Neuron (in vitro differentiated cells): ENCODE data around the gene ZNF200.
"Not testable (repeated sequence)": the region's sequence is repeated elsewhere in the genome, so short reads cannot be mapped to it uniquely, and the experiment has no call there.

Experiments used
- H2AFZ ChIP-seq: one replicate; pipeline ENCODE4 v1.6.1; 2013; ENCODE audit warnings: low read depth, mild to moderate bottlenecking, inconsistent platforms, low read length, moderate library complexity
- H3K27me3 ChIP-seq: one replicate; pipeline ENCODE4 v1.6.1; 2013; ENCODE audit warnings: low read length; ENCODE audit not compliant: insufficient read depth
- H3K36me3 ChIP-seq: one replicate; pipeline ENCODE4 v1.6.1; 2013; ENCODE audit warnings: low read length; ENCODE audit not compliant: insufficient read depth
- H3K4me1 ChIP-seq: one replicate; pipeline ENCODE4 v1.6.1; 2013; ENCODE audit warnings: low read length; ENCODE audit not compliant: insufficient read depth
- H3K4me3 ChIP-seq: 2 replicates; pipeline ENCODE4 v1.5.1; 2013; ENCODE audit warnings: mild to moderate bottlenecking, low read length, moderate library complexity
- H3K9me3 ChIP-seq: one replicate; pipeline ENCODE4 v1.6.1; 2013; ENCODE audit warnings: low read length

ZNF200 gene

DNA sequence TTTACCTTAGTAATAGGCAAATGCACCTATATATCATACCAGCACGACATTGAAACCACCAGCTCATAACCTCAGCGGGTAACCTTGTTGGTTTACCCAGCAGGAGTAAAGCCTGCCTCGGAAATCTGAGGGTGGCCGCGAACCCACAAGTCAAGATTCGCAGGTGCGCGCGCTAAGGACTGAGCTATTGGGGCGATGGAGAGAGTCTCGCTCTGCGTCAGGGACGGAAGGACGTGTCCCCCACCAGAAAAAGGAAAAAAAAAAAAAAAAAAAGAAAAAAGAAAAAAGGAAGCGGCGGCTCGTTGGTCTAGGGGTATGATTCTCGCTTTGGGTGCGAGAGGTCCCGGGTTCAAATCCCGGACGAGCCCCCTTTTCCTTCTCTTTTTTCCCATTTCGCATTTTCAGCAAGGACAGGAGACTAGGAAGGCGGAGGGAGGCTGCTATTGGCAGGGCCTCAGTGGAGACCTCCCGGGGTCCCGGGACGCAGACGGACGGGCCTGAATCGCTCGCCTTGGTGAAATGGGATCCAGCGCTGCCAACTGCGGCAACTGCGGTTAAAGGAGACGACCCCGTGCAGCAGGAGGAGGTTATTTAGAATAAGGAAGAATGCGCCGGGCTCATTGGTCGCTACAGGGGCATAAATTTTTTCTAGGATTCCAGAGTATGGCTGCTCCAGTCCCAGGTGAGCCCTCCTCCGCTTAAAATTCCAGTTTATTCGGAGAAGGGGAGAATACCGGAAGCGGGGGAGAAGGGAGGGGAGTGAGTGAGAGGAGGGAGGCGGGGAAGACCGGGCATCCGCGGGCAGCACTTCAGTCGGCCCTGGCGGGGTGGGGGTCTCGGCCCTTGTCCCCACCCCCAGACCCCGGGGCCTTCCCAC, 46.9 kb downstream of the ZNF200 start, which contains the start of gene OR1F1:
OR1F1 (plus strand) TSS at position 407 of the 877 bp plus-strand sequence.
- peak within 1 kb of the TSS; percentile 48 for H3K4me3 ChIP-seq
- peaks cover 34% of the 10 kb centered on the region for H3K27me3 ChIP-seq
- H2AFZ ChIP-seq = peak within 1 kb of the TSS; percentile 99

DNA sequence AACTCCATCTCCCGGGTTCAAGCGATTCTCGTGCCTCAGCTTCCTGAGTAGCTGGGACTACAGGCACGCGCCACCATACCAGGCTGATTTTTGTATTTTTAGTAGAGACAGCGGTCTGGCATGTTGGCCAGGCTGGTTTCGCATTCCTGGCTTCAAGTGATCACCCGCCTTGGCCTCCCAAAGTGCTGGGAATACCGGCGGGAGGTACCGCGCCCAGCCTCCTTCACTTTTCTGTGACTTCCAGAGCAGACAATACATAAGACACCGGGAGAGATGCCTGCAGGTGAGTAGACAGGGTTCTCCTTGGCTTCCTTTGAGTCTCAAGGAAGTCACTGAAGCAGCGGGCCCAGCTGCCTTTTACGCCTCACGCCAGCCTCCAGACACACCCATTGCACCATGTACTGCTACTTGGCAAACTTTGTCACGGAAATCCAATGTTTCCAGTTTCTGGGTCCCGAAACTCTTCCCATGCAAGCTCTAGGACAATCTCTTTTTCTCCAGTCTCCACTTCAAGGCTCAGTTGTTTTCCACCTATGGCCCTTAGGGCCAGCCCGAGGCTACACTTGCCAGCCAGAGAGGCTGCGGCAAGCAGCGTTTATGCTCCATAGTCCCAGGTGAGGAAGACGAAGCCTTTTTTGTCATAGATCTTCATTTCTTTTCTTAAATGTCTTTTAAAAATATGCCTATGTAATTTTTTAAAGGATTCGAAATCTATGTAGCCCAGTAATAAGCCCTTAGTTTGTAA, 47.8 kb downstream of the ZNF200 start:
- peak overlapping the region; percentile 40 for H3K4me3 ChIP-seq
- H2AFZ ChIP-seq = no peak overlapping the region
- H3K9me3 ChIP-seq = no peaks in the 10 kb centered on the region
- H3K36me3 ChIP-seq = no peaks in the 10 kb centered on the region
- H3K27me3 ChIP-seq = peaks cover 42% of the 10 kb centered on the region
- H3K4me1 ChIP-seq = peaks cover 9% of the 10 kb centered on the region

More for the DNA sequence above, 46.9 kb downstream of the ZNF200 start, which contains the start of gene OR1F1:
- peaks cover 4% of the 10 kb centered on the region for H3K4me1 ChIP-seq
- no peaks in the 10 kb centered on the region for H3K36me3 ChIP-seq
- H3K9me3 ChIP-seq = no peaks in the 10 kb centered on the region

DNA sequence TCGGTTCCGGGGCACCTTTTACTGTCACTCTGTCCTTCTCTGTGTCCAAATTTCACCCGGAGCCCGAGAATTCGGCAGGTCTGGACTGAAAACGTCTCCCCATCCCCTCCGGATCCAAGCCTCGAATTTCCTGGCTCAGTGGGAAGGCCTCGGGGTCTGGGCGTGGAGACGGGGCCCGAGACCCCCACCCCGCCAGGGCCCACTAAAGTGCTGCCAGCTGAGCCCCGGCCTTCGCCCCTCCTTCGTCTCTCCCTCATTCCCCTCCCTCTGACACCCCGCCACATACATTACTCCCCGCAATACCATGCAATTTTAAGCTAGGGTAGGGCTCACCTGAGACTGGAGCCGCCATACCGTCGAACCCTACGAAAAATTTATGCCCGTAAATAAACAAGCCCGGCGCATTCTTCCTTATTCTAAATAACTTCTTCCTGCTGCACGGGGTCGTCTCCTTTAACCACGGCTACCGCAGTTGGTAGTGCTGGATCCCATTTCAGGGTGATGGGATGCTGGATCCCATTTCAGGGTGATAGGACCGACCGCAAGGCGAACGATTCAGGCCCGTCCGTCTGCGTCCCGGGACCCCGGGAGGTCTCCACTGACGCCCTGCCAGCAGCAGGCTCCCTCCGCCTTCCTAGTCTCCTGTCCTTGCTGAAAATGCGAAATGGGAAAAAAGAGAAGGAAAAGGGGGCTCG, 51.4 kb downstream of the ZNF200 start:
- peak overlapping the region; percentile 55 for H3K4me3 ChIP-seq
- peak overlapping the region; percentile 80 for H2AFZ ChIP-seq
- H3K27me3 ChIP-seq = peaks cover 55% of the 10 kb centered on the region
- no peaks in the 10 kb centered on the region for H3K36me3 ChIP-seq
- peaks cover 9% of the 10 kb centered on the region for H3K4me1 ChIP-seq
- no peaks in the 10 kb centered on the region for H3K9me3 ChIP-seq

DNA sequence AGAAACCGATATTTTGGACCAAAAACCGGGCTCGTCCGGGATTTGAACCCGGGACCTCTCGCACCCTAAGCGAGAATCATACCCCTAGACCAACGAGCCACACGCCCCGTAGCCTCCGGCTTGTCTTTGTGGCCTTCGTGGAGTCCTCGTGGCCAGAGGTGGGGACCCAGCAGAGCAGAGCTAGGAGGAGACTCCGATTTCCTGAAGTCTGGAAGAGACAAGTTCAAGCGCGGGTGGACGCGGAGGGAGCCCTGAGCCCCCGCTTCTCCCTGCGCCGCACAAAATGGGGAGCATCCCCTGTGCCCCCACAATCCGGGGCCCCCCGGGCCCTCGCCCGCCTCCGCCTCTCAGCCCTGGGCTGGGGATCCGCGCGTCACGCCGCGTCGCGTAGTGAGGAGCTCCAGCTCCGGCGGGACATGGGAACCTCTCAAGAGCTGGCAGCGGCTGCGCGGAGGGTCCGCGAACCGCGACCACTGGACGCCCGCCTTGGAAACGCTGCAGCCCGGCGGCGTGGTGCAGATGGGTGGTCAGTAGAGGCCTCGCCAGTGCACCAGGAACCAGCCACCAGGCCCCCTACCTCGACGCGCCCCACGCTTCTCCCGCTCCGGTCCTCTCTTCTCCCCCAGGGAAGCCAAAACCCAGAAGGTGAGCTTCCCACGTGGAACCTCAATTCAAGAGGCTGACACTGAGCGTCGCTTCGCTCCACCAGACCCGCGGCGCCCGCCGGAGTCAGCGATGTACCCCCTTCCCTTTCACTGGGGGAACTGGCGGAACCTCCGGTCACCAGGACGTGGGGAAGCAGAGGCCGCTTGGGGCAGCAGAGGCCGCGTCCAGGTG, 52.1 kb downstream of the ZNF200 start:
- Histone ChIP-seq H3K27me3 (peaks cover 59% of the 10 kb centered on the region), H3K9me3 (no peaks in the 10 kb centered on the region), H2AFZ (peak overlapping the region; percentile 80), H3K4me1 (peaks cover 9% of the 10 kb centered on the region), H3K4me3 (peak overlapping the region; percentile 55), H3K36me3 (no peaks in the 10 kb centered on the region)

DNA sequence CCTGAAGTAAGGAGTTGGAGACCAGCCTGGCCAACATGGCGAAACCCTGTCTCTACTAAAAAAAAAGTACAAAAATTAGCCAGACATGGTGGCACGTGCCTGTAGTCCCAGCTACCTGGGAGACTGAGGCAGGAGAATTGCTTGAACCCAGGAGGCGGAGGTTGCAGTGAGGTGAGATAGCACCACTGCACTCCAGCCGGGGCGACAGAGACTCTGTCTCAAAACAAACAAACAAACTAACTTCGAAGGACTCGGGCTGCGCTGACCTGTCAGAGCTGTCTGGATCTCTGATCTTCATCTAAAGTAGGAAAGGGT, 52.7 kb downstream of the ZNF200 start:
- not testable (repeated sequence) for H3K9me3 ChIP-seq, H2AFZ ChIP-seq, H3K4me1 ChIP-seq, H3K36me3 ChIP-seq
- Histone ChIP-seq H3K4me3 (peak overlapping the region; percentile 55), H3K27me3 (peaks cover 63% of the 10 kb centered on the region)

DNA sequence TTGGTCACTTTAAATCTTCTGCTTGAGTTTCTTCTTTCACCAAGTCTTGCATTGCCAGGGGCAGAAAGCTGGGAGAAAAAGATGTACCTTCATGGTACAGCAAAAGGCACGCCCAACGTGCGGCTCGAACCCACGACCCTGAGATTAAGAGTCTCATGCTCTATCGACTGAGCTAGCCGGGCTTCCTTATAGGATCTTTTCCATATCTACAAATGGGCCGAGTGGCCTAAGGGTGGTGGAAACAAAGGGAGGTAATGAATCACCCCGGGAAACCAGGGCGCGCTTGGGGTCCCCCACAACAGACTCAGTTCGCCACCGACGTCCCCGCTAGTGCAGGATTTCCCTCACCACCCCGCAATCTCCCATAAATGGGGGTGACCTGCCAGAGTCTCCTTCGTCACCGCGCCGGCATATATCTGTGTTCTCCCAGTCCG, 54.5 kb downstream of the ZNF200 start:
- H3K4me3 ChIP-seq = no peak overlapping the region
- H2AFZ ChIP-seq = no peak overlapping the region
- no peaks in the 10 kb centered on the region for H3K9me3 ChIP-seq
- H3K27me3 ChIP-seq = peaks cover 68% of the 10 kb centered on the region
- H3K36me3 ChIP-seq = no peaks in the 10 kb centered on the region
- H3K4me1 ChIP-seq = peaks cover 9% of the 10 kb centered on the region

DNA sequence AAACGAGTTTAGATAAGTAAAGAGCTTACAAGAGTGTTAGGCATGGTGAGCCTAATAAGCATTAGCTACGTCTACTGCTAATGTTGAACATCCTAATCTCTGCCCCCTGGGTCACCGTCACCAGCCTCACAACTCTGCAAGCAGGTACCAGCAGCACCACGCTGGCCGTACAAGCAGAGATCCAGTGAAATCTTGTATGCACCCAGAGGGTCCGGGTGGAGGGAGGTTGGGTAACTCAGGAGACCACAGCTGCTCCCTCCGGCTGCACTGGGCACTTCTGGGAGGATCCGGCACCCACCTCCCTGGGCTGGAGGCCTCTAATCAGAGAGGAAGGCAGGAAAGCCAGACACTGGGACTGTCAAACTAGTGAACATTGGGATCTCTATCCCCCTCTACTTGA, 55.3 kb downstream of the ZNF200 start:
- peaks cover 75% of the 10 kb centered on the region for H3K27me3 ChIP-seq
- H2AFZ ChIP-seq = no peak overlapping the region
- H3K4me3 ChIP-seq = no peak overlapping the region
- H3K9me3 ChIP-seq = no peaks in the 10 kb centered on the region
- H3K36me3 ChIP-seq = no peaks in the 10 kb centered on the region
- H3K4me1 ChIP-seq = peaks cover 9% of the 10 kb centered on the region

DNA sequence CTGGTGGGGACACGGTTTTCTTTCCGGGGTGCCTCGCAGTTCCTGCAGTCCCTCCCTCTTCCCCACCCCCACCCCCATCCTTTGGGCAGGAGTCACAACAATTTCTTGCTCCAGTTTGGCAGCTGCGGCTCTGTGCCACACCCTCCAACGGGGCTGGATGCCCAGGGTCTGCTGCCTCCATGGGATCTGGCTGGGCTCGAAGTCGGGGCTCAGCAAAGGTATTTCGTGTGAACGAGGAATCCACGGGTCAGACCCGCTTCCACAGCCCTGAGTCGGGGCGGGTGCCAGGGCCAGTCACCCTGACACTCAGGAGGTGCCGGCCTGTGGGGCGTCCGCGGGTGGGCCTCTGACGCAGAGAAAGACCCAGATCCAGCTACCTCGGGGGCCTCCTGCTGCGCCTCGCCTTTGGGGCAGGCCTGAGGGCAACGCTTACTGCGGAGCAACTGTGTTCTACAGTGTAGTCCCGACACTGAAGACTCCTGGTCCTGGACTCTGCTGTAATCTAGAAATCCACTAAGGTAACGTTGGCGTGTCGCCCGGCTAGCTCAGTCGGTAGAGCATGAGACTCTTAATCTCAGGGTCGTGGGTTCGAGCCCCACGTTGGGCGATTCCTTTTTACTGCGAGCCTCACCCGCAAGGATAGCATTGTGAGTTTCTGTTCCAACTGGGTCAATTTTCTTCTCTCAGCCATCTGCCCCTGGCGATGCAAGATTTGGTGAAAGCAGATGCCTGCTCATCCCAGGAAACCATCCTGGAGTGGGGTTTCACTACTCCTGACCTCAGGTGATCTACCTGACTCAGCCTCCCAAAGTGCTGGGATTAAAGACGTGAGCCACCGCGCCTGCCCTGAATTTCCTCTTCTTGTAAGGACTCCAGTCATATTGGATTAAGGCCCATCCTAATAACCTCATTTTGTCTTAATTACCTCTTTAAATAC, 59.5 kb downstream of the ZNF200 start:
- H3K4me1 ChIP-seq = peaks cover 14% of the 10 kb centered on the region
- H3K27me3 ChIP-seq = peaks cover 70% of the 10 kb centered on the region
- no peaks in the 10 kb centered on the region for H3K36me3 ChIP-seq
- H3K9me3 ChIP-seq = no peaks in the 10 kb centered on the region
- no peak overlapping the region for H2AFZ ChIP-seq
- no peak overlapping the region for H3K4me3 ChIP-seq

DNA sequence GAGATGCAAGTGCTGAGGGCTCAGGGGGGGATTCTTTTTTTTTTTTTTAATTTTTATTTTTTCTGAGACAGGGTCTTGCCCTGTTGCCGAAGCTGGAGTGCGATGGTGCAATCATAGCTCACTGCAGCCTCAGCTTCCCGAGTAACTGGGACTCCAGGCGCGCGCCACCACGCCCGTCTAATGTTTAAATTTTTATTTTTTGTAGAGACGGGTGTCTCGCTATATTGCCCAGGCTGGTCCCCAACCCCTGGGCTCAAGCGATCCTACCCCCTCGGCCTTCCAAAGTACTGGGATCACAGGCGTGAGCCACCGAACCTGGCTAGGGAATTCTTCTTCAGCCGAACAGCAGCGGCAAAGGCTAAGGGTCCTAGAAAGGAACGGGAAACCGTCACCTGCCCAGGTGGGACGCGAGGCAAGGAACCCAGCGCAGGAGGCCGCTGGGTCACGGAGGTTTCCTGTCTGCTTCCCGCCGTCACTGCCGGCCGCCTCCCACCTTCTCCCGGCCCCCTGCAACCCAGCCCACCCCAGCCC, 60.3 kb downstream of the ZNF200 start:
- Histone ChIP-seq H3K9me3 (no peaks in the 10 kb centered on the region), H3K36me3 (no peaks in the 10 kb centered on the region), H3K4me1 (peaks cover 14% of the 10 kb centered on the region), H3K4me3 (no peak overlapping the region), H2AFZ (no peak overlapping the region), H3K27me3 (peaks cover 68% of the 10 kb centered on the region)

DNA sequence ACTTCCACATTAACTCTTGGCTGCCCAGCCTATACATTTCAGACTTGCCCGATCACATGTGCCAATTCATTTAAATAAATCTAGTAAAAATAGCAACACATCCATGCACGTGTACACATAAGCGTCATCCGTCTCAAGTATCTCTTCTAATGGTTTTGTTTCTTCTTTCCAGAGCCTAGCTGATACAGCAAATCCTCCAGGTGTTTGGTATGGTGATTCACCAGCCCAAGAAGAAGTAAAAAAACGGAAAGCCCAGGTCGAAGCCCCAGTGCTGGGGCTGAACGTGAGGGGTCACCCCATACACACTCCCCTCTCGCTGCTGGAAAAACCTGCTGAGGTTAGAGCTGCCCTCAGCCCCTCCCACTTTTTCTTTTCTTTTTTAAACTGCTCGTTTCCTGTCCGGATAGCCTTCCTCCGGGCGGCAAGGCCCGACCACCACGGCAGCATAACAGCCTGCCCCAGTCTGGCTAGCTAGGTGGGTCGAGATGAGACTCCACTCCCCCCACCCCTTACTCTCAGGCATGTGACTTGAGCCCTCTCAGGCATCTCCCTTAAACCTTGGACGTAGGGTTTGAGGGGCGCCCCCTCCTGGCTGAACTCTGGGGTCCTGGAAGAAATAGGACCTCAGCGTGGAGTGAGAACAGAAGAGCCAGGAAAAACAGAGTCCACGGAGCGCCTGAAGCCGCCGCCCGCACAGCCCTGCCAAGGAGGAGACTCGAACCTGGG, 60.9 kb downstream of the ZNF200 start:
- Histone ChIP-seq H3K4me3 (no peak overlapping the region), H3K9me3 (no peaks in the 10 kb centered on the region), H3K27me3 (peaks cover 68% of the 10 kb centered on the region), H3K36me3 (no peaks in the 10 kb centered on the region), H3K4me1 (peaks cover 14% of the 10 kb centered on the region), H2AFZ (no peak overlapping the region)
